SJSA1 (cell line): ENCODE measurements around the gene PSTPIP1. TPM values are rescaled to one million over a fixed set of nuclear protein-coding genes. Genes with fewer than 3 reads are reported as not detected.

ENCODE experiments used
- total RNA-seq: library from RNA; depleted of rRNA; stranded (reverse); fragments of >200 nt; shearing (Covaris generic); gene quantifications from 2 replicates; pipeline ENCODE4 v1.2.3, GENCODE V29; 2014; rRNA removed

PSTPIP1 gene
- total RNA-seq, 1 experiment from 2014 or later: not detected

Other genes starting within 250 kb of the PSTPIP1 start
- gene SCAPER, start 89.8 kb upstream of the PSTPIP1 start, total RNA-seq: 4.6 and 10.2 TPM in 2 replicates
- 135 and 145 TPM in 2 replicates for gene RCN2, start 63.4 kb upstream of the PSTPIP1 start, total RNA-seq
- gene TSPAN3, start 76.0 kb downstream of the PSTPIP1 start, total RNA-seq: 331 and 341 TPM in 2 replicates